Activated naive CD4-positive, alpha-beta T cell treated with Interleukin-2 at 50 U/mL for 16 hours (primary cell): Measurements from ENCODE around the gene TTC29.
"Not testable (repeated sequence)": the region's sequence is repeated elsewhere in the genome, so short reads cannot be mapped to it uniquely, and the experiment has no call there.

Experiments
- DNase-seq: peaks from one replicate; pipeline ENCODE4 v3.0.0-alpha.2; 2020

TTC29 gene

GRCh38 chr4:146674829-146675570 lies 270.7 kb downstream of the TTC29 start:
- DNase-seq = no peak

- not testable (repeated sequence) for DNase-seq
Measured at GRCh38 chr4:146663968-146664311, 281.7 kb downstream of the TTC29 start.

- DNase-seq = no peak
Measured at GRCh38 chr4:146661367-146661766, 284.3 kb downstream of the TTC29 start.
